Karpas-422 (cell line): ENCODE measurements around the gene KCNIP1. TPM values are rescaled to one million over a fixed set of nuclear protein-coding genes. Genes with fewer than 3 reads are reported as not detected.
A peak's percentile ranks its signal among the peaks of the same experiment; 100 is the strongest.

Experiments
- DNase-seq: peaks from one replicate; pipeline ENCODE4 v3.0.0-alpha.2; 2015
- H2AFZ ChIP-seq: fragments of 200-600 bp; sonication (generic); 2 replicates; pipeline ENCODE4 v1.6.1; 2014; ENCODE audit warnings: antibody characterized with exemption, low read length, mixed read lengths
- H3K27ac ChIP-seq: fragments of 200-600 bp; sonication (generic); 2 replicates; pipeline ENCODE4 v1.5.1; 2014; ENCODE audit warnings: mild to moderate bottlenecking, low read length, moderate library complexity
- H3K27me3 ChIP-seq: fragments of 200-600 bp; sonication (generic); 2 replicates; pipeline ENCODE4 v1.6.1; 2014; ENCODE audit warnings: low read length, mixed read lengths
- H3K36me3 ChIP-seq: fragments of 200-600 bp; sonication (generic); 2 replicates; pipeline ENCODE4 v1.6.1; 2014; ENCODE audit warnings: low read length, mixed read lengths; ENCODE audit not compliant: insufficient read depth
- H3K4me1 ChIP-seq: fragments of 200-600 bp; sonication (generic); 2 replicates; pipeline ENCODE4 v1.6.1; 2014; ENCODE audit warnings: mild to moderate bottlenecking, low read length, mixed read lengths
- H3K4me2 ChIP-seq: fragments of 200-600 bp; sonication (generic); 2 replicates; pipeline ENCODE4 v1.6.1; 2014; ENCODE audit warnings: low read length, low read depth, mild to moderate bottlenecking; ENCODE audit not compliant: poor library complexity, severe bottlenecking
- H3K4me3 ChIP-seq: fragments of 200-600 bp; sonication (generic); 2 replicates; pipeline ENCODE4 v1.5.1; 2014; ENCODE audit warnings: mild to moderate bottlenecking, antibody characterized with exemption, low read length, mixed read lengths
- H3K79me2 ChIP-seq: fragments of 200-600 bp; sonication (generic); 2 replicates; pipeline ENCODE4 v1.6.1; 2014; ENCODE audit warnings: mild to moderate bottlenecking, low read length, mixed read lengths
- H3K9ac ChIP-seq: fragments of 200-600 bp; sonication (generic); 2 replicates; pipeline ENCODE4 v1.6.0; 2014; ENCODE audit warnings: low read length
- H3K9me2 ChIP-seq: fragments of 200-600 bp; sonication (generic), shearing (Covaris generic); replicated peaks from 2 replicates; pipeline ENCODE4 v1.6.0; 2014; ENCODE audit warnings: mild to moderate bottlenecking, low read length, moderate library complexity; ENCODE audit not compliant: insufficient read depth
- H3K9me3 ChIP-seq: fragments of 300-700, 200-600 bp; sonication (generic); 2 replicates; pipeline ENCODE4 v1.6.1; 2014; ENCODE audit warnings: low read length, mixed read lengths
- H4K20me1 ChIP-seq: fragments of 200-600 bp; sonication (generic); 2 replicates; pipeline ENCODE4 v1.6.1; 2014; ENCODE audit warnings: mild to moderate bottlenecking, antibody characterized with exemption, low read length, low read depth; ENCODE audit not compliant: insufficient read depth
- total RNA-seq: library from RNA; depleted of rRNA; stranded (reverse); fragments of >200 nt; shearing (Covaris generic); gene quantifications from 2 replicates; pipeline ENCODE4 v1.2.3, GENCODE V29; 2014; ENCODE audit warnings: low replicate concordance

KCNIP1 gene
- total RNA-seq, 1 experiment from 2014 or later: not detected

- Histone ChIP-seq H3K9ac (no peak overlapping the region), H3K4me2 (no peak overlapping the region), H2AFZ (no peak overlapping the region), H3K27ac (no peak overlapping the region), H3K4me3 (no peak overlapping the region), H3K79me2 (no peaks in the 10 kb centered on the region), H4K20me1 (no peaks in the 10 kb centered on the region), H3K36me3 (no peaks in the 10 kb centered on the region), H3K4me1 (peaks cover 9% of the 10 kb centered on the region), H3K9me2 (no peaks in the 10 kb centered on the region), H3K9me3 (no peaks in the 10 kb centered on the region), H3K27me3 (no peaks in the 10 kb centered on the region)
- DNase-seq: peak; percentile 50
Measured at GRCh38 chr5:170611449-170612090, 107.8 kb downstream of the KCNIP1 start.

GRCh38 chr5:170612256-170612678 is 108.4 kb downstream of the KCNIP1 start:
- Histone ChIP-seq H3K9ac (no peak overlapping the region), H2AFZ (no peak overlapping the region), H4K20me1 (no peaks in the 10 kb centered on the region), H3K36me3 (no peaks in the 10 kb centered on the region), H3K4me3 (no peak overlapping the region), H3K9me2 (no peaks in the 10 kb centered on the region), H3K4me2 (no peak overlapping the region), H3K79me2 (no peaks in the 10 kb centered on the region), H3K27me3 (no peaks in the 10 kb centered on the region), H3K4me1 (peaks cover 9% of the 10 kb centered on the region), H3K9me3 (no peaks in the 10 kb centered on the region), H3K27ac (no peak overlapping the region)
- DNase-seq: no peak

- Histone ChIP-seq H3K27ac (no peak overlapping the region), H3K4me2 (no peak overlapping the region), H4K20me1 (no peaks in the 10 kb centered on the region), H3K4me3 (no peak overlapping the region), H3K27me3 (no peaks in the 10 kb centered on the region), H3K9ac (no peak overlapping the region), H3K9me3 (no peaks in the 10 kb centered on the region), H3K79me2 (no peaks in the 10 kb centered on the region), H3K36me3 (no peaks in the 10 kb centered on the region), H2AFZ (no peak overlapping the region), H3K9me2 (no peaks in the 10 kb centered on the region), H3K4me1 (peaks cover 14% of the 10 kb centered on the region)
- DNase-seq: no peak
Measured at GRCh38 chr5:170614065-170614490, 110.3 kb downstream of the KCNIP1 start.

- Histone ChIP-seq H3K4me3 (no peak overlapping the region), H2AFZ (no peak overlapping the region), H3K27ac (no peak overlapping the region), H3K9ac (no peak overlapping the region), H3K4me2 (no peak overlapping the region), H3K79me2 (no peaks in the 10 kb centered on the region), H3K27me3 (no peaks in the 10 kb centered on the region), H3K4me1 (peaks cover 17% of the 10 kb centered on the region), H3K9me3 (no peaks in the 10 kb centered on the region), H3K36me3 (no peaks in the 10 kb centered on the region), H4K20me1 (no peaks in the 10 kb centered on the region), H3K9me2 (no peaks in the 10 kb centered on the region)
- DNase-seq: no peak
Measured at GRCh38 chr5:170614720-170615119, 110.9 kb downstream of the KCNIP1 start.

- H3K79me2 ChIP-seq: no peaks in the 10 kb centered on the region
- peaks cover 32% of the 10 kb centered on the region for H3K4me1 ChIP-seq
- H3K9me2 ChIP-seq: no peaks in the 10 kb centered on the region
- DNase-seq: no peak
- no peak overlapping the region for H3K4me2 ChIP-seq
- no peak overlapping the region for H3K27ac ChIP-seq
- no peaks in the 10 kb centered on the region for H3K9me3 ChIP-seq
- no peaks in the 10 kb centered on the region for H3K36me3 ChIP-seq
- no peaks in the 10 kb centered on the region for H4K20me1 ChIP-seq
- no peak overlapping the region for H3K4me3 ChIP-seq
- H2AFZ ChIP-seq: no peak overlapping the region
- no peaks in the 10 kb centered on the region for H3K27me3 ChIP-seq
- no peak overlapping the region for H3K9ac ChIP-seq
Measured at GRCh38 chr5:170617533-170618490, 114.0 kb downstream of the KCNIP1 start.

GRCh38 chr5:170619869-170620268 is 116.0 kb downstream of the KCNIP1 start:
- no peak for DNase-seq

GRCh38 chr5:170622933-170623332 is 119.1 kb downstream of the KCNIP1 start:
- H3K9ac ChIP-seq: no peak overlapping the region
- H2AFZ ChIP-seq: no peak overlapping the region
- H3K4me2 ChIP-seq: no peak overlapping the region
- H3K27me3 ChIP-seq: no peaks in the 10 kb centered on the region
- H3K36me3 ChIP-seq: no peaks in the 10 kb centered on the region
- H3K9me2 ChIP-seq: no peaks in the 10 kb centered on the region
- no peaks in the 10 kb centered on the region for H3K79me2 ChIP-seq
- no peak overlapping the region for H3K4me3 ChIP-seq
- DNase-seq: no peak
- no peaks in the 10 kb centered on the region for H4K20me1 ChIP-seq
- H3K9me3 ChIP-seq: no peaks in the 10 kb centered on the region
- H3K27ac ChIP-seq: no peak overlapping the region
- H3K4me1 ChIP-seq: peaks cover 19% of the 10 kb centered on the region

More at GRCh38 chr5:170619869-170620268, 116.0 kb downstream of the KCNIP1 start:
- Histone ChIP-seq H3K4me2 (peak overlapping the region; percentile 65), H3K79me2 (no peaks in the 10 kb centered on the region), H3K4me1 (peaks cover 23% of the 10 kb centered on the region), H3K9me2 (no peaks in the 10 kb centered on the region), H3K27ac (no peak overlapping the region), H3K36me3 (no peaks in the 10 kb centered on the region), H3K9ac (no peak overlapping the region), H2AFZ (no peak overlapping the region), H4K20me1 (no peaks in the 10 kb centered on the region), H3K4me3 (no peak overlapping the region), H3K9me3 (no peaks in the 10 kb centered on the region), H3K27me3 (no peaks in the 10 kb centered on the region)

- H3K27me3 ChIP-seq: no peaks in the 10 kb centered on the region
- no peak overlapping the region for H3K9ac ChIP-seq
- H3K36me3 ChIP-seq: no peaks in the 10 kb centered on the region
- H3K4me3 ChIP-seq: no peak overlapping the region
- H3K9me3 ChIP-seq: no peaks in the 10 kb centered on the region
- no peaks in the 10 kb centered on the region for H4K20me1 ChIP-seq
- H3K9me2 ChIP-seq: no peaks in the 10 kb centered on the region
- no peak overlapping the region for H2AFZ ChIP-seq
- no peak overlapping the region for H3K27ac ChIP-seq
- no peaks in the 10 kb centered on the region for H3K79me2 ChIP-seq
- H3K4me1 ChIP-seq: peaks cover 18% of the 10 kb centered on the region
- DNase-seq: peak; percentile 88
- H3K4me2 ChIP-seq: no peak overlapping the region
Measured at GRCh38 chr5:170623576-170624181, 119.9 kb downstream of the KCNIP1 start.
